RWPE2 (cell line): Measurements from ENCODE around the gene POFUT2.

Source experiments
- ATAC-seq: fragments of 200-7000 bp; cut with Tn5 transposase; 3 replicates; pipeline ENCODE4 v1.9.1; 2021; ENCODE audit warnings: low read depth
- DNase-seq: peaks from one replicate; pipeline ENCODE4 v3.0.0-alpha.2; 2020; ENCODE audit warnings: low spot score
- H3K27ac ChIP-seq: fragments of 450-650 bp; 2 replicates; pipeline ENCODE4 v1.5.1; 2017; ENCODE audit warnings: mild to moderate bottlenecking; ENCODE audit not compliant: poor library complexity, severe bottlenecking
- H3K27me3 ChIP-seq: fragments of 250-450 bp; sonication (Bioruptor Pico); 2 replicates; pipeline ENCODE4 v1.5.1; 2021; ENCODE audit warnings: mild to moderate bottlenecking, moderate library complexity; ENCODE audit not compliant: insufficient read depth, poor library complexity, severe bottlenecking
- H3K36me3 ChIP-seq: fragments of 250-450 bp; sonication (Bioruptor Pico); 2 replicates; pipeline ENCODE4 v1.5.1; 2020; ENCODE audit warnings: low read depth, mild to moderate bottlenecking, moderate library complexity
- H3K4me1 ChIP-seq: fragments of 250-450 bp; sonication (Bioruptor Pico); 2 replicates; pipeline ENCODE4 v1.5.1; 2021; ENCODE audit warnings: mild to moderate bottlenecking, moderate library complexity; ENCODE audit not compliant: insufficient read depth, poor library complexity, severe bottlenecking
- H3K4me3 ChIP-seq: fragments of 250-450 bp; sonication (Bioruptor Pico); 2 replicates; pipeline ENCODE4 v1.5.1; 2021; ENCODE audit warnings: mild to moderate bottlenecking, moderate library complexity; ENCODE audit not compliant: severe bottlenecking
- H3K9me3 ChIP-seq: fragments of 250-450 bp; sonication (Bioruptor Pico); 2 replicates; pipeline ENCODE4 v1.5.1; 2021; ENCODE audit warnings: mild to moderate bottlenecking, moderate library complexity; ENCODE audit not compliant: severe bottlenecking
- CTCF ChIP-seq: fragments of 450-650 bp; IDR thresholded peaks from one replicate; pipeline ENCODE4 v1.5.1; 2017; ENCODE audit warnings: mild to moderate bottlenecking, moderate library complexity; ENCODE audit not compliant: poor library complexity, severe bottlenecking

Gene POFUT2

GRCh38 chr21:45335151-45335760 lies 47.6 kb upstream of the POFUT2 start:
- no peak for ATAC-seq
- Histone ChIP-seq H3K27me3 (no peaks in the 10 kb centered on the region), H3K9me3 (no peaks in the 10 kb centered on the region), H3K36me3 (no peaks in the 10 kb centered on the region), H3K27ac (no peak overlapping the region), H3K4me3 (no peak overlapping the region), H3K4me1 (peaks cover 18% of the 10 kb centered on the region)
- DNase-seq = peak; percentile 32
- no peak for TF ChIP-seq CTCF

GRCh38 chr21:45334591-45335081 lies 46.9 kb upstream of the POFUT2 start:
- Histone ChIP-seq H3K27ac (no peak overlapping the region), H3K27me3 (no peaks in the 10 kb centered on the region), H3K4me3 (no peak overlapping the region), H3K36me3 (no peaks in the 10 kb centered on the region), H3K4me1 (peaks cover 24% of the 10 kb centered on the region), H3K9me3 (no peaks in the 10 kb centered on the region)
- ATAC-seq (no peak), DNase-seq (peak; percentile 43)
- TF ChIP-seq CTCF = no peak

GRCh38 chr21:45334134-45334533 lies 46.4 kb upstream of the POFUT2 start:
- H3K36me3 ChIP-seq = no peaks in the 10 kb centered on the region
- H3K9me3 ChIP-seq = no peaks in the 10 kb centered on the region
- no peak overlapping the region for H3K4me3 ChIP-seq
- H3K4me1 ChIP-seq = peaks cover 29% of the 10 kb centered on the region
- DNase-seq (peak; percentile 20), ATAC-seq (no peak)
- H3K27me3 ChIP-seq = no peaks in the 10 kb centered on the region
- no peak for TF ChIP-seq CTCF
- H3K27ac ChIP-seq = no peak overlapping the region

GRCh38 chr21:45333583-45334121 lies 46.0 kb upstream of the POFUT2 start:
- H3K27me3 ChIP-seq = no peaks in the 10 kb centered on the region
- TF ChIP-seq CTCF = no peak
- ATAC-seq (peak; percentile 46), DNase-seq (peak; percentile 65)
- no peak overlapping the region for H3K4me3 ChIP-seq
- no peaks in the 10 kb centered on the region for H3K36me3 ChIP-seq
- H3K9me3 ChIP-seq = no peaks in the 10 kb centered on the region
- H3K27ac ChIP-seq = peak overlapping the region; percentile 5
- peaks cover 29% of the 10 kb centered on the region for H3K4me1 ChIP-seq

GRCh38 chr21:45332981-45333582 lies 45.4 kb upstream of the POFUT2 start:
- DNase-seq (peak; percentile 60), ATAC-seq (no peak)
- no peak for TF ChIP-seq CTCF
- peak overlapping the region; percentile 5 for H3K27ac ChIP-seq
- H3K4me1 ChIP-seq = peaks cover 29% of the 10 kb centered on the region
- no peak overlapping the region for H3K4me3 ChIP-seq
- H3K36me3 ChIP-seq = no peaks in the 10 kb centered on the region
- no peaks in the 10 kb centered on the region for H3K27me3 ChIP-seq
- no peaks in the 10 kb centered on the region for H3K9me3 ChIP-seq
